Umbilical cord (tissue), 2 donors: Measurements from ENCODE around the gene ULK2. TPM values are rescaled to one million over a fixed set of nuclear protein-coding genes. Genes with fewer than 3 reads are reported as not detected.
A peak's percentile ranks its signal among the peaks of the same experiment; 100 is the strongest.

ENCODE experiments used
- DNase-seq: peaks from one replicate; pipeline ENCODE4 v3.0.0-alpha.2; 2015; ENCODE audit warnings: low spot score
- total RNA-seq: library from RNA; depleted of rRNA; stranded (reverse); fragments of >200 nt; gene quantifications from one replicate; pipeline ENCODE4 v1.2.3, GENCODE V29; 2014; ENCODE audit warnings: low replicate concordance; ENCODE audit not compliant: insufficient read depth

ULK2 gene
- total RNA-seq, 1 donor from 2014 or later: 35.2 TPM

GRCh38 chr17:19747829-19748806 is 119.6 kb downstream of the ULK2 start, which contains the start of gene ALDH3A1:
Gene ALDH3A1, minus strand, starts transcription at chr17:19748298. Its CDS starts 3,169 bp downstream, at chr17:19745129.
- DNase-seq: no peak

- no peak for DNase-seq
These were observed 120.5 kb downstream of the ULK2 start for GRCh38 chr17:19747159-19747719.

GRCh38 chr17:19746517-19746916 is 121.2 kb downstream of the ULK2 start:
- DNase-seq: no peak

GRCh38 chr17:19744922-19745757 is 122.6 kb downstream of the ULK2 start:
- peak; percentile 83 for DNase-seq

- DNase-seq: no peak
These were observed 123.2 kb downstream of the ULK2 start for GRCh38 chr17:19744492-19744891.

GRCh38 chr17:19743101-19744100 is 124.3 kb downstream of the ULK2 start:
- DNase-seq: no peak

GRCh38 chr17:19742495-19742894 is 125.2 kb downstream of the ULK2 start:
- no peak for DNase-seq

GRCh38 chr17:19741832-19742457 is 125.8 kb downstream of the ULK2 start:
- DNase-seq: no peak

- DNase-seq: no peak
These were observed 126.8 kb downstream of the ULK2 start for GRCh38 chr17:19740933-19741332.

- DNase-seq: no peak
These were observed 128.2 kb downstream of the ULK2 start for GRCh38 chr17:19739241-19740201.

GRCh38 chr17:19738757-19739156 is 129.0 kb downstream of the ULK2 start:
- no peak for DNase-seq

- no peak for DNase-seq
These were observed 129.7 kb downstream of the ULK2 start for GRCh38 chr17:19738073-19738449.

GRCh38 chr17:19737305-19738072 is 130.2 kb downstream of the ULK2 start:
- DNase-seq: no peak

GRCh38 chr17:19736071-19736470 is 131.7 kb downstream of the ULK2 start:
- DNase-seq: no peak

- no peak for DNase-seq
These were observed 133.7 kb downstream of the ULK2 start for GRCh38 chr17:19733953-19734526.

GRCh38 chr17:19731626-19732025 is 136.1 kb downstream of the ULK2 start:
- no peak for DNase-seq

- DNase-seq: no peak
These were observed 136.9 kb downstream of the ULK2 start for GRCh38 chr17:19730843-19731242.

- DNase-seq: no peak
These were observed 137.8 kb downstream of the ULK2 start for GRCh38 chr17:19729900-19730299.
